GM18517 (cell line): ENCODE results near the gene TLNRD1.
"Not testable (repeated sequence)": the region's sequence is repeated elsewhere in the genome, so short reads cannot be mapped to it uniquely, and the experiment has no call there.

ENCODE experiments used
- ATAC-seq: cut with Tn5 transposase; IDR thresholded peaks from one replicate; pipeline ENCODE4 v1.9.1; 2021; ENCODE audit warnings: mild to moderate bottlenecking, moderate library complexity; ENCODE audit not compliant: unreplicated experiment

Gene TLNRD1

DNA sequence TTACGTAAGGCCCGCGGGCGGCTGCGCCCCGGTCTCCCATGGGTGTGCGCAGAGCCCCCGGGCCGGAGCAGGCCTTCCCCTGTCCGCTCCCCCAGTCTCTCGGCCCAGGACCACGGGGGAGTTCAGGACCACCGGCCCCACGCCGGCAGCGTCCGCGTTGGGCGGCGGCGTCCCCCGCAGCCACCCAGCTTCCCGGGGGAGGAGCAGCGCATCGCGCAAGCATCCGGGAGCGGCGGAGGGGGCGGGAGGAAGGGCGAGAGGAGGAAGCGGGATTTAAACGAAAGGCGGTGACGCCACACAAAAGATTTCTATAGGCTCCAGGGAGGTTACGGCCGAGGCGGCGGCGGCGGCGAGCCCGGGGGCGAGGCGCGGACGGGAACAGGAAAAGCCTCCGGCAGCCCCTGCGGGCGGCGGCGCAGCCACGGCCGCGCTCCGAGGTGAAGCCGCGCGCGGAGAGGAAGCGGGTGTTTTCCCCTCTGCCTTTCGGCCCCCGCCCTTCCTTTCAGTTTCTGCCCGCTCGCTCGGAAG is at the start of gene TLNRD1:
Gene TLNRD1 (plus strand): TSS at position 300 of the 528 bp plus-strand sequence. CDS start 1,349 bp downstream, outside the sequence.
- ATAC-seq, result peak; percentile 62

DNA sequence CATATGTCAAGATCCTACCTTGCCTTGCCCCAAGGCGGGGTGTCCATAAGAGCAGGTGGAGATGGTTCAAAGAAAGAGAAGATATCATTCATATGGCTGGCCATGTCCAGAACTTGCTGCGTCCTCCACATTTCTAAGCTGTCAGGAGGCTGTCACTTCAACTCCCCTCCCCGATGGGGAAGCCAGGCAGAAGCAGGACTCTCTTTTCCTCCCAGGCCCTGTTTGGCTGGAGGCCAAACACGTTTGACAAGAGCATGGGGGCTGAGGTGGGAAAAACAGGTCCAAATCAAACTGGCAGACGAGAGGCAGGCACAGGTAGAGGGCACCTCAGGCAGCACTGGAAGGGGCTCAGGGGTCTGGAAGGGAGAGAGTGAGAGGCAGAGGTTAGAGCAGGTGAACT is 48.8 kb upstream of the TLNRD1 start:
- no peak for ATAC-seq

GRCh38 chr15:80953001-80953952 is 47.4 kb upstream of the TLNRD1 start:
- ATAC-seq, result no peak

DNA sequence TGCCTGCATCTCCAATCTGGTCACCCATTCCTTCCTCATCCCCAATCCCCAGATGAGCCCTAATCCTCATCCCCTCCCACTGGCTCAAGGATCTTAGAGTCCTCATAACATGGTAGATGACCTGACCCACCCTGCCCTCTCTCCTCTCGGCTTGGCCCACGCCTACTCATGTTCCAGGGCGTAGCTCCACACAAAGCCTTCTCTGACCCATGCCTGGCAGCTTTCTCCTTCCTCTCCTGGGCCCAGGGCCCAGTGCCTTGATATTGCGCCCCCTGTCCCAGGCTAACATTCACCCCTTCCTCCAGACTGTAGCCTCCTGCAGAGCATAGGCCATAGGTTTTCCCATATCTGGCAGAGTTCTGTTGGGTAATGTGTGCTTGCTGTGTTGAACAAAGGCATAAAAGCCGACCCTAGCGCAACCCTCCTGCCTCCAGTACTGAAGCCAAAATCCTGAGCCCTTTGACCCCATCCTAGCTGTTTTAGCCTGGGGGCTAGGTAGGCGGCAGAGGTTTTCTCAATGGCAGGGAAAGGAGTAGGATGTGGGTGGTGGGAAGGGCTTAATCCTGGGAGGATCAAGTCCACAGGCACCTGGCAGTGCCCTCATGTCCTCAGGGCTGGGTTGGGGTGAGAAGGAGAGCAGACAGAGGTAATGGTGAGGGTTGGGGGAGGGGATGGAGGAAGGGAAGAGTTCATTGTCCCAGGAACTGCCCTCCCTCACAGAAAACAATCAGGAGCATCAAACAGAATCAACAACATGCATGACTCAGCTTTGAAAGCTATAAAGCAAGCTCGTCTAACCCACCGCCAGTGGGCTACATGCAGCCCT is 46.6 kb upstream of the TLNRD1 start:
- no peak for ATAC-seq

- ATAC-seq, result not testable (repeated sequence)
These were observed 44.9 kb upstream of the TLNRD1 start for GRCh38 chr15:80955571-80956452.

GRCh38 chr15:80957556-80957955 is 43.2 kb upstream of the TLNRD1 start:
- ATAC-seq, result no peak

DNA sequence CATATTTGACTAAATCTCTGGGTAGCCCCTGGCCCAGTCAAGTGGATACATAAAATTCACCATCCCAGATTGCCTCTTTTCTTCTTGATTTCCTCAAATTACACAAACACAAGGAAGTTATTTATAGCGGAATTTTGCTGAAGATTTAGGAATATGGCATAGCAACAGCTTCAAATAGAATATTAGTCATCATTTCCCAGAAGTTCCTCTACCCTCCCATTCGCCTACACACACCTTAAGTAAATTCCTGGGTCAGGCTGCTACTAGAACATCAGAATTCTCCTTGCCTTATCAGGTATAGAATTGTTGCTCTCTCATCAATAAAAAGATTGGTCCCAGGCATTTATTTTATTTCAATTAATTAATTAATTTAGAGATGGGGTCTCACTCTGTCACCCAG is 42.7 kb upstream of the TLNRD1 start:
- no peak for ATAC-seq

DNA sequence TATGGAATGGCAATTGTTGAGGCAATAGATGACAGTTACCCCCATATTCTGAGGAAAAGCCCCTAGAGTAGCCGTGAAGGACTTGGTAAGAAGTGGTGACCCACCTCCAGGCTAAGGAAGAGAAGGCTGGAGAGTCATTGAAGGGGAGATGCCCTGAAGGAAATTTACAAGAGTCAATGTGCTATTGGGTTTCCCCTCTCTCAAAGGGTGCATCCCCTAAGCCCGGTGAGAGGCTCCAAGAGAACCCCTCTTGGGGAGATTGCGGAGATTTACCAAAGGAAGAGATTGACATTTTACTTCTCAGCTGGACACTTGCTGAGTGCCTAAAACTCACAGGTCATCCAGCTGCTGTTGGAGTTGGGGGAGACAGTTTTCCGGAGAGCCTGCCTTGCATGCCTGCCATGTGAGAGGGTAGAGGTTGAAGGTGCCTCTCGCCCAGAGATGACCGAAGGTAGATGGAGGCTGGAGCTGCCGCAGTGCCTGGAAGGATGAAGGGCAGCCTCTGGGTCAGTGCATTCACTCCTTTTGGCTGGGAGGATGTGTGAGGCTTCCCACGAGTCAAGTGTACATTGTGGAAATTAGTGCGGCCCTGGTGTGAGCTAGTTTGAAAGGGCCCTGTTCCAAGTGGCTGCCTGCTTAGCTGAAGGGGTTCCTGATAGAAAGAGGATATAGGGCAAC is 41.8 kb upstream of the TLNRD1 start:
- ATAC-seq, result no peak

DNA sequence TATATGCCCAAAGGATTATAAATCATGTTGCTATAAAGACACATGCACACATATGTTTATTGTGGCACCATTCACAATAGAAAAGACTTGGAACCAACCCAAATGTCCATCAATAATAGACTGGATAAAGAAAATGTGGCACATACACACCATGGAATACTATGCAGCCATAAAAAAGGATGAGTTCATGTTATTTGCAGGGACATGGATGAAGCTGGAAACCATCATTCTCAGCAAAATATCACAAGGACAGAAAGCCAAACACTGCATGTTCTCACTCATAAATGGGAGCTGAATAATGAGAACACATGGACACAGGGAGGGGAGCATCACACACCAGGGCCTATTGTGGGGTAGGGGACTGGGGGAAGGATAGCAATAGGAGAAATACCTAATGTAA is 35.3 kb upstream of the TLNRD1 start:
- not testable (repeated sequence) for ATAC-seq

DNA sequence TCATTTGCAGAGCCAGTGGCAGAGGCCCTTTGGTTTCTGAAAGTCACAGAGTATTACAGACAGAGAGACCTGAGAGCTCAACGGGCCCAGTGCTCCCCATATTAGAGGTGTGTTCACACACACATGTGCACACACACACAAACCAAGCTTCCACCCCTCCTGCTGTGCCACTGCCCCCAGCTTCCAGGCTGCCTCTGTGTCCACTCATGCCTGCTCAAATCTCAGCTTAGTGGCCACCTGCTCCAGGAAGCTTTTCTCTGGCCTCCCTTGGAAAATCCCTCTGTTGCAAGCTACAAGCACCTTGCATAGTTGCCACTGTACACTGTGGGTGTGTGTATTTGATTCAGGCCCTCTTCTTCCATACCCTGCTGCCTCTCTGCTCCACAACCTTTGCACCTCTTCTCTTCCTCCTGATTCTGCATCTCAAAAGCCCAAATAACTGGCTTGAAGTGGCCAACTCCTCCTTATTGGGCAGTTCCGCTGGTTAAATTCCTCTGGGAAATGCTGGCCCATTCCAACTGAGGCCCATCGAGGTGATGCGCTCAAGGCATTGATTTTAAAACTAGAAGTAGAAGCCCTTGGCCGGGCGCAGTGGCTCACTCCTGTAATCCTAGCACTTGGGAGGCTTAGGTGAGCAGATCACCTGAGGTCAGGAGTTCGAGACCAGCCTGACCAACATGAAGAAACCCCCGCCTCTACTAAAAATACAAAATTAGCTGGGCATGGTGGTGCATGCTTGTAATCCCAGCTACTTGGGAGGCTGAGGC is 34.1 kb upstream of the TLNRD1 start:
- no peak for ATAC-seq

DNA sequence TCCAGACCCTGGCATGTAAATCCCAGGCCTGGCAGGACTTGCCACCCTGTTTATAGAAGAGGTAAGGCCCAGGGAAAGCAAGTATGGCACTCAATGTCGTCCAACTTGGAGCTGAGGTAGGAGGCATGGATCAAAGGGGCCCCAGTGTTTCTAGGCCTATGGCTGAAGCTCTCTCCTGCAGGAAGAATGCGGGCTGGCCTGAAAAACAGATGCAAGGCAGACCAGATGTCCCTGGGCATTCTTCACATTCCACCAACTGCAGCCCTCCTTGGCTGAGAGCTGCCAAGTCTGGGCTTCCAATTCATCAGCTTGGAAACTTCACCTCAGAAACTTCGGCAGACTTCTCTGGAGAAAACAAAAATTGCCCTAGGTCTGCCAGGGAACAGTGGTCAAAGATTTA is 33.3 kb upstream of the TLNRD1 start:
- no peak for ATAC-seq

DNA sequence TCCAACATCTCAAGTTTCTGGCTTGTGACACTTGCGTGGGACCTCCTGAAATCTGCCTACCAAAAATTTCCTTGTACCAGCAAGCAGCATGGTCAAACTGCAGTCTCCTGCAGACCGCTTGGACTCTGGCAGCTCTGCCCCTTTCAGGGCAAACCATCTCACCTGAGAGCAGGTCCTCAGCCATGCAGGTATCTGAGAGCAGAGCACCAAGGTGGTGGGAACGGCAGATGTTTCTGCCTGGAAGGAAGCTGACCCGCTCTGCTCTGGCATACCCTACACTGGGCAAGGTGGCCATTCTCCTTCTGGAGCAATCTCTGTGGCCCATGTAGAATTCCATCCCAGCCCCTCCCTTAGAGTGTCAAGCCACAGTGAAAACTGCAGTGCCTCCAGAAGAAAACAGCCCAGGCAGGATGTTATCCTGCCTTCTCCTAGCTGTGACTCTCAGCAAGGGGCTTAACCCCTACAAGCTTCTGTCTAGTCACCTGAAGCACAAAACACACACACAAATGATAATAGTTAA is 32.7 kb upstream of the TLNRD1 start:
- no peak for ATAC-seq

DNA sequence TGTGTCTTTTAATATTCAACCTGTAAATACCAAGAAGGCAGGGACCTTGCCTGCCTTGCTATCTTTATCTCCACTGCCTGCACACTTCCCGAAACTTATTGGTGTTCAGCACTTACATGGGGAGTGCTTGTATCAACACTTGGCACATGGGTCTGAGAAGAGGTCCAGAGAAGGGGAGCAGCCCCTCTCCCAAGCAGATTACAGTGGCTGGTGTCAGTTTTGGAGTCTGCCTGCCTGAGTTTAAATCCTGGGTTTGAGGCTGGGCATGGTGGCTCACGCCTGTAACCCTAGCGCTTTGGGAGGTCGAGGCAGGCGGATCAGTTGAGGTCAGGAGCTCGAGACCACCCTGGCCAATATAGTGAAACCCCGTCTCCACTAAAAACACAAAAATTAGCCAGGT is 31.4 kb upstream of the TLNRD1 start:
- no peak for ATAC-seq

GRCh38 chr15:80970018-80970657 is 30.6 kb upstream of the TLNRD1 start:
- ATAC-seq, result no peak

- no peak for ATAC-seq
These were observed 30.1 kb upstream of the TLNRD1 start for GRCh38 chr15:80970658-80971057.

DNA sequence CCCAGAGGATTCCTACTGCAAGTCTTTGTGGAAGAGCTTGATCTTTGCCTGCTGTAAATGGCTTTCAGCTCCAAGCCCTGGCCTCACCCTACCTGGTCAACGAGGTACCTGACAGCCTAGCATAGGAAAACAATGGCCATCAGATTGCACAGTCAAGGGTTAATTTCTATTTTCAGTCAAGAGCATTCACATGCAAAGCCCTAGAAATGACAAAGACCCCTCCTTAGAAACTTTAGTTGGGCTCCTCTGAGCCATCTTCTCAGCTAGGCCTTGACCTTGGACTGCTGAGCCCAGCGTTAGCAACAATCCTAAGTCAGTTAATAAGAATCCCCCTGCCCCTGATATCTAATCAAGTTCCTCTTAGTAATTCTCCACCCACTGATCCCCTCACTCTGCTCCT is 29.6 kb upstream of the TLNRD1 start:
- no peak for ATAC-seq

GRCh38 chr15:80972276-80972675 is 28.4 kb upstream of the TLNRD1 start:
- no peak for ATAC-seq

DNA sequence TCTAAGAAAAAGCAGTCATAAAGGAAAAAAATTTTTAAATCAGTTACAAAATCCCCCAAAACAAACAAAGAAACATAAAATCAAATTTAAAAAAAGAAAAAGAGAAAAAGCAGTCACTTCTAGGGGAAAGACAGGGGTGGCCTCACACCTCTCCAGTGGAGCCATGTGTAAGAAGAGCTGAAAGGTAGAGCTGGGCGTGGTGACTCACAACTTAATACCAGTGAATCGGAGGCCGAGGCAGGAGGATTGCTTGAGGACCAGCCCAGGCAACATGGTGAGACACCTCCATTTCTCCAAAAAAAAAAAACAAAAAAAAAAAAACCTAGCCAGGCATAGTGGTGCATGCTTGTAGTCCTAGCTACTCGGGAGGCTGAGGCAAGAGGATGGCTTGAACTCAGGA is 25.8 kb upstream of the TLNRD1 start:
- ATAC-seq, result no peak

- ATAC-seq, result no peak
These were observed 23.9 kb upstream of the TLNRD1 start for GRCh38 chr15:80976851-80977250.
